Measurements from ENCODE around the gene CDC42BPB. TPM values are rescaled to one million over a fixed set of nuclear protein-coding genes. Genes with fewer than 3 reads are reported as not detected.

The CDC42BPB gene
- total and polyA plus RNA-seq, 2 of the 13 experiments (the other 11 are each of a cell fraction or from before 2014, with no cell fraction given): 19.7 to 32.3 TPM

DNA sequence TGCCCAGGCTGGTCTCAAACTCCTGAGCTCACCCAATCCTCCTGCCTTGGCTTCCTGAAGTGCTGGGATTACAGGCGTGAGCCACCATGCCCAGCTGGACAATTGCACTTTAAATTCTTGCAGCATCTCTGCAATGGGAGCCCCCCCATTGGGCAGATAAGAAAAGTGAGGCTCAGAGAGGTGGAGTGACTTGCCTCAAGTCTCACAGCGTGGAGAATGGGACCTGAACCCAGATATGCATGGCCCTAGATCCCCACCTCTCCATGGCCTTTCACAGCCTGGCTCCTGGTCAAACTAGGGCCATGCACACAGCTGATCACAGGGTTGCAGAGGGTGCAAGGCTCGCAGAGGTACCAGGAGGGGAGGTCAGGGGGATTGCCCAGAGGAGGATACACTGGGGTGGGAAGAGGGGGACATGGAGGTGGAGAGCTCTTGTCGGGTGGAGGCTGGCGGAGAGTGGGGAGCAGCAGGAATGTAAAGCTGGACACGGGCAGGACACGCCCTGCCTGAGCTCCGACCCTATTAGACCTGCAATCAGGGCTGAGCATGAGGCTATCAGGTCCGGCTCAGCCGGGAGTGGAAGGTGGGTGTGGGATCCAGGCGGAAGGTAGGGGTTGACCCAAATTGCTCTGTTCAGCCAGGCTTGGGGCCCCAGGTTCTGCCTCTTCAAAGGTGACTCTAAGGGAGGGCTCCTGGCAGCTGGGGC is 44.1 kb upstream of the CDC42BPB start (continued):
- TF ChIP-seq PHF8 (CRISPR knock-in tag; IDR thresholded peaks at IDR 0.05) (0 out of 2 replicates have a peak, but pooled peaks have one; percentile 20), AKAP8 (CRISPR knock-in tag; IDR thresholded peaks at IDR 0.05) (peak; percentile 79; the same call in 1 of the 2 replicates), SALL1 (CRISPR knock-in tag; IDR thresholded peaks at IDR 0.05) (0 out of 2 replicates have a peak, but pooled peaks have one; percentile 2), ZNF768 (CRISPR knock-in tag; IDR thresholded peaks at IDR 0.05) (peak; percentile 91), ZNF337 (CRISPR knock-in tag; IDR thresholded peaks at IDR 0.05; ENCODE audit: borderline replicate concordance, low read depth) (no peak), NR2F6 (IDR thresholded peaks at IDR 0.05) (no peak), NR2F6 (CRISPR knock-in tag; IDR thresholded peaks at IDR 0.05) (no peak), KLF15 (CRISPR knock-in tag; IDR thresholded peaks at IDR 0.05; ENCODE audit: borderline replicate concordance) (no peak), ZNF629 (CRISPR knock-in tag; conservative IDR thresholded peaks at IDR 0.05) (0 out of 2 replicates have a peak, but pooled peaks have one; percentile 22), SP4 (CRISPR knock-in tag; IDR thresholded peaks at IDR 0.05) (0 out of 2 replicates have a peak, but pooled peaks have one; percentile 36), POLR2AphosphoS5 (IDR thresholded peaks at IDR 0.05; ENCODE audit: low read depth, low read length) (peak; percentile 27; the same call in 1 of the 2 replicates)
- TF ChIP-seq, protein P1, sequence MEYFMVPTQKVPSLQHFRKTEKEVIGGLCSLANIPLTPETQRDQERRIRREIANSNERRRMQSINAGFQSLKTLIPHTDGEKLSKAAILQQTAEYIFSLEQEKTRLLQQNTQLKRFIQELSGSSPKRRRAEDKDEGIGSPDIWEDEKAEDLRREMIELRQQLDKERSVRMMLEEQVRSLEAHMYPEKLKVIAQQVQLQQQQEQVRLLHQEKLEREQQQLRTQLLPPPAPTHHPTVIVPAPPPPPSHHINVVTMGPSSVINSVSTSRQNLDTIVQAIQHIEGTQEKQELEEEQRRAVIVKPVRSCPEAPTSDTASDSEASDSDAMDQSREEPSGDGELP (IDR thresholded peaks at IDR 0.05; ENCODE audit: borderline replicate concordance, low read depth): peak; percentile 48; the same call in 1 of the 2 replicates
